ENCODE results near the gene NTNG1.
"Not testable (repeated sequence)": the region's sequence is repeated elsewhere in the genome, so short reads cannot be mapped to it uniquely, and the experiment has no call there.

The NTNG1 gene

DNA sequence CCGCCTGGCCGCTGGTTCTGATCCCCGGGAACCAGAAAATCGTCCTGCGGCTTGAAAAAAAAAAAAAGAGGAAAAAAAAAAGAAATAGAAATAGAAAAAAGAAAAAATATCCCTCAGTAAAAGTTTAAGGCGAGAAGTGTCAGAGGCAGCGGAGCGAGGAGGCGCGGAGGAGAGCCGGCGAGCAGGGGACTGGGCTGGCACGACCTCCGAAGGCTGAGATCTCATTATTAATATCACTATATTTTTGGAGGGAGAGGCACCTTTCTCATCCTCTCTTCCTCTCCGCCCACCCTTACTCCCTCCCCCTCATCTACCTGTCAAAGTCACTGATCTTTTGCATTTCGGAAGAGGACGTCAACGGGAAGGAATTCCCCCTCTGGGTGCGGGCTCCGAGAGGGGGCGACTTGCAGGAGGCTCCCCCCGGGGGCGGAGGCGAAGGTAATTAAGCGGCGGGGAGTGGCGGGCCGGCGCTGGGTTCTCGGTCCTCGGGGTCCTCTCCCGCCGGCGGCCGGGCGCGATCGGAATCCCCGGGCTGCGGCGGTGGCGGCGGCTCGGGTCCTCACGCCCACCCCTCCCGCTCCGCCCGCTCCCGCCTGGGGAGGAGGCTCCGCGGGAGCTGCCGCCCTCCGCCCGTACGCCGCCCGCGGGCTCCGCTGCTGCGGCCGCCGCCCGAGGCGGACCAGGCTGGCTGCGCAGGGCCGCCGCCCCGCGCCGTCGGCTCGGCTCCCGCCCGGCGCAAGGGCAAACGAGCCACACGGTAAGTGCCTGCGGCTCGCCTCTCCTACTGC is at the start of gene NTNG1:
NTNG1 (plus strand) TSS at position 337 of the 788 bp plus-strand sequence.
- peak; percentile 1 for DNase-seq (ENCODE audit: low read depth)

GRCh38 chr1:107091418-107091817 is 49.4 kb upstream of the NTNG1 start:
- DNase-seq (ENCODE audit: low read depth) = no peak

GRCh38 chr1:107093395-107093794 is 47.4 kb upstream of the NTNG1 start:
- not testable (repeated sequence) for DNase-seq (ENCODE audit: low read depth)

DNA sequence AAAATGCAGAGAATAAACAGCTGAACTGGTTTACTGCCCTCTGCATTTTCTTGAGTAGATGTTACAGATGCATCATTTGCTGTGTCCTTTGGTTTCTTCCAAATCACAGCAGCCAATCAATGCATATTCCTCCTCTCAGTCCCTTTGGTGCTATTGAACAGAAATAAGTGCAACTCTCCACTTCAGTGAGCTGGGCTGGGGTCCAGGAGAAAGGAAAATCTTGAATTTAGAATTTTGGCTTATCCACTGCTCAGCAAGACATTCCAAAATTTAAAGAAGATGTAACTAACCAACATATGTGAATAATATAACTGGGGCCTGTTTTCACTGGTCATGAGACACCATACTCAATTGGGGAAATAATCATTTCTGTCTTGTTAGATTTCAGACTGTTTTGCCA is 45.2 kb upstream of the NTNG1 start:
- DNase-seq (ENCODE audit: low read depth) = no peak

DNA sequence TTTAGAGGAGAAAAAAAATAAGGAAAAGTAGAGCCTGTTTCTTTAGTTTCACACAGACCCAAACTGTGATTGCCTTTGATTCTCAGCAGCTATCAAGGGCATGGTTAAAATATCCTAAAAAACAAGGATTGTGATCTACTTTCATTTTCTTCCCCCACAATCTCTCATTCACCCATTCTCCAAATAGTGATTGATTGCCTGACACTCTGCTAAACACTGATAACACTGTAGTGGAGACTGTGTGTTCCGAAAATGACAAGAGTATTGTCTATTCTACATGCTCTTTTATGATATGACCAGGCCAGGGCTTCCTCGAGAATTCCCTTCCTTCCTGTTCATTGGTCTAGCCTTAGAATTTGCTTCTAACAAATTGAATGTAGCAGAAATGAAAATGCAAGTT is 44.1 kb upstream of the NTNG1 start:
- DNase-seq (ENCODE audit: low read depth) = no peak

GRCh38 chr1:107098961-107099360 is 41.9 kb upstream of the NTNG1 start:
- DNase-seq (ENCODE audit: low read depth) = no peak

GRCh38 chr1:107100331-107100984 is 40.4 kb upstream of the NTNG1 start:
- peak; percentile 1 for DNase-seq (ENCODE audit: low read depth)

DNA sequence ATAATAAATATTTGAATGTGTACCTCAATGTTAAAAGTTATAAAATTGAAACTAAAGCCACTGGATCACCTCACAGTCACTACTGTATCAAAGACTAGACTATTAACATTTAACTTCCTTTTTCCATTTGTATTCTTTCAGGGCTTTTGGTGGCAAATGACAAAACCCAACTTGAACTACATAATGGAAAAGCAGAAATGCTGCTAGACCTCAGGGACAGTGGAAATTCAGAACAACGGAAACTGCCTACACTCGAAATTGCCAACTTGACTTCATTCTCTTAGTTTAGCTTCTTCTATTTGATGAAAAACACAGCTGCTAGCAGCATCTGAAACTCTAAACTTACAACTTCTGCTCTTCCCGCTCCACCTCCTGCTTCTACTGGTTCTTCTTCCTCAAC is 34.9 kb upstream of the NTNG1 start:
- DNase-seq (ENCODE audit: low read depth) = no peak

- no peak for DNase-seq (ENCODE audit: low read depth)
Observed at GRCh38 chr1:107110326-107110725, 30.5 kb upstream of the NTNG1 start.

DNA sequence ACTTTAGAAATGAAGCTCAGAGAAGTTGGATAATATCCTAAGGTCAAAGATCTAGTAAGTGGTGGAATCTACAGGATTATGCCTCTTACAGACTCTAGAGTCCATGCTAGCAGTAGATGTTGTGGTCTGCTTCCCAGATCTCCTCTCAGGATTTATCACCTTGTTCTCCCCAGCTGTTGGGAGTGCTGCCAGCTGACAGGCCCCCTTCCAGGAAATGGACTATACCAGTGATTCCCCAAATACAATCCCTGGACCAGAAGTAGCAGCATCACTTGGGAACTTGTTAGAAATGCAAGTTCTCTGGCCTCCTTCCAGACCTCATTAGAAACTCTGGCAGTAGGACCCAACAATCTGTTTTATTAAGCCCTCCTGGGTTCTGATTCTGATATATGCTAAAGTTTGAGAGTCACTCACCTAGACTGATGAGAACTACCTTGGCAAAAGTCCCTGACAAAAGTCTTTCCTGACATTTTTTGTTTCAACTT is 24.5 kb upstream of the NTNG1 start:
- DNase-seq (ENCODE audit: low read depth) = no peak

GRCh38 chr1:107122225-107122624 is 18.6 kb upstream of the NTNG1 start:
- DNase-seq (ENCODE audit: low read depth) = no peak

DNA sequence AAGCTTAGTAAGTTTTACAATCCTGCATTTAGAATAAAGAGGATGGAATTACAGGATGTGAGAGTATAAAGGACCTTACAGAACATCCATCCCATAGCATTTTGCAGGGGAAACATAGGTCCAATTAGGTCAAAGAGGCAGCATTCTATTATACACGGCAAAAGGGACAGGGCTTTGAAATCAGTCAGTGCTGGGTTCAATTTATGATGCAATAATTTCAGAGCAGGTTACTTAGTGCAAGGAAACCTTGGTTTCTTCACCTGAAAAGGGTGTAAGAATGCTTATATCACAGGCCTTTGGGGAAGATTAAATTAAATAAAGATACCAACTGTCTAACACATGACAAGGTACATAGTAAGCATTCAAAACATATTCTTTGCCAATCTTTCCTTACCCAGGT is 17.1 kb upstream of the NTNG1 start:
- DNase-seq (ENCODE audit: low read depth) = no peak

- no peak for DNase-seq (ENCODE audit: low read depth)
Observed at GRCh38 chr1:107124694-107125093, 16.1 kb upstream of the NTNG1 start.

GRCh38 chr1:107132195-107132594 is 8.6 kb upstream of the NTNG1 start:
- DNase-seq (ENCODE audit: low read depth) = no peak

DNA sequence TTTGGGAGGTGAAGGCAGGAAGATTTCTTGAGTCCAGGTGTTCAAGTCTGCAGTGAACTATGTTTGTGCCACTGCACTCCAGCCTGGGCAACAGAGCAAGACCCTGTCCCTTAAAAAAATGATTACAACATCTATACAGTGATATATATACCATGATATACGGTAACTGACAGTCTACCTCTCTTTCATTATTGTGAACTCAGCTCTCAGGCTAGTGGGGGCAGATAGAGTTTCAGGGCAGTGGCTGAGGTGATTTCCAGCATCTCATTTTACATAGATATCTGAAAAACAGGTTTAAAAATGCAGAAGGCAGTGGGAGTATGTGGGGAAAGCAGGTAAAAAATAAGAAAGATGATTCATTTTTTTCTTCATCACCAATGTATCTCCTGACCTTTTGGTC is 8.1 kb upstream of the NTNG1 start:
- DNase-seq (ENCODE audit: low read depth) = no peak

DNA sequence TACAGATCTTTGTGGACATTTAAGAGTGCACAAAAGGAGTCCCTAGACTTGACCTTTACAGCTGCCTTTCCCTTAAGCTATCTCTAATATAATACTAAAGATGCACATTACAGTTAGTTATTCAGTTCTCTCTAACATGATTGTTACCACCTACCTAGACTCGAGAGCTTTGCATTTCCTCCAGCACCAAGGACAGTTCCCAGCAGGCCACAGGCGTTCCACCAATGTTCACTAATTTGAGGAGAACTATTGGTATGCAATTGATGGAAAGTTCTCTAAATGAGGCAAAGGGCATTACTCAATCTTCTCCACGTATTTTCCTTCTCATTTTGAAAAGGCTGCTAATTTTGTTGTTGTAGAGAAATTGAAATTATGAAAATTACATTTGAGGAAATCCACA is 5.4 kb upstream of the NTNG1 start:
- DNase-seq (ENCODE audit: low read depth) = peak; percentile 21

DNA sequence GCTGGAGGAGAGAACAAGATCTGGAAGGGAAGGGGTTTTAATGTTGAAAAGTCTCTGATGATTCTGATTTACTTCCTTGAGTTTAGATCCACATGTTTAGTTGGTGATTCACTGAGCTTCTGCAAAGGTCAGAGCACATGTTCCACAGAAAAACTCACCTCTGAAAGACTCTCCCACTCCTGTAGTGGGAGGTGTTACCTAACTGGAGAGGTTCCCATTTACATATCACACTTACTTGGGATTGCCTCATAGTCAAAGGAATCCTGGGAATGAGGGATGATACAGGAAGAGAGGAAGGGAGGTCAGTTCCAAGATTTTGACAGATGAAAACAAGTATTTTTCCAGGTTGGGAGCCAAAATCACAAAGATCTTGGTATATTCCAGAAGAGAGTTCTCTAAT is 2.7 kb upstream of the NTNG1 start:
- DNase-seq (ENCODE audit: low read depth) = peak; percentile 3

DNA sequence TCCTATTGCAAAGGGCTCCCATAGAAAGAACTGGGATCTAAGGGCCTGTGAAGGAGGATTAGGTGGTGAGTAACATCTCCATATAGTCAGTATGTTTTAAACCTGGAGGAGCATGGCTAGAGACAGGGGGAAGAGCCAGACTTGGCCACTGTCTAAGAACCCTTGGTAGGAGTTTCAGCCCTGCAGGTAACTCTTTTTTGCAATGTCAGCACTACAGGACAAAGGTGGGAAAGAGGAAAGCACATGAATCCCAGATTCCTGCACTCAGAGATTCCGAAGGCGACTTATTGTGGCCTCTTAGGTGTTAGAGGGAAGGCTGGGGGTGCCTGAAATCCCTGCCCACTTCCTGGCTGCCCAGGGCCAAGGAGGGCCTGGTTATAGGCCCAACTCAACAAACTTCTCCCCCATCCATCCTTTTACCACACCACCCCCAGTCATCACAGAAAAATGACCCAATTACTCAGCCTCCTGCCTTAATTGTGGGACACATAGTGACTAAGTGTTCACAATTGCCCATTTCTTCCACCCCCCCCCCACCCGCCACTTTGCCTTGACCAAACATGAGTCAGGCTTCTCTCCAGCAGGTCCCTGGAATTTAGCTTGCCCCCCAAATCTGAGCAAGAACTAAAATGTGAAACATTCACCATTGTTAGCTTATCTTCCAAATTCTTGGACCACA is 1.9 kb upstream of the NTNG1 start:
- DNase-seq (ENCODE audit: low read depth) = peak; percentile 3

GRCh38 chr1:107139833-107140702 is 771 bp upstream of the NTNG1 start:
- DNase-seq (ENCODE audit: low read depth) = peak; percentile 41

DNA sequence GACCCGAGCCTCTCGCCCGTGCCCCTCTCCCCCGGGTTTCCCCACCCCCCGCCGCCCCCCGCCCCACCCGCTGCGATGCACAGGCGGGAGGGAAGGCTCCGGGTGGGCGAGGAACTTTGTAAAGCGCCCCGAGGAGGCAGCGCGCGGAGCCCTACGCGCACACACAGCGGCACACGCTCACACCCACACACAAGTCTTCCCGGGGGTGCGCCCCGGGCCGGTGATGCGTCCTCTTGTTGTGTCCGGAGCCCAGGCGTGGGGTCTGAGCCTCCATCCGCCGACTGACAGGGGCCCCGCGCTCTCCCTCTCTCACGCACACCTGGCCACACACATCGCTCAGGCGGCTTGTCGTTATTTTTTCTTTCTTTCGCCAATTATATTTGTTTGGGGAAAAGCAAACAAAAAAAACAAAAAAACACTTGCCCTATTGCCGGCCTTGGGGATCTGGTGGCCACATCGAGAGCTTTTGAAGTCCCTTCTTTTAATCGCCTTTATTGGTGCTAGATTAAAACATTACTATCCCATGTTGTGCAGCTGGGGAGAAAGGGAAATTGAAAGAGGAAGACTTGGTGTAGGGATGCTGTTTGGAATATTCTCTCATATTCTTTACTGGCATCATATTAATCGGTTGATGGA is 770 bp downstream of the NTNG1 start:
- peak; percentile 7 for DNase-seq (ENCODE audit: low read depth)

DNA sequence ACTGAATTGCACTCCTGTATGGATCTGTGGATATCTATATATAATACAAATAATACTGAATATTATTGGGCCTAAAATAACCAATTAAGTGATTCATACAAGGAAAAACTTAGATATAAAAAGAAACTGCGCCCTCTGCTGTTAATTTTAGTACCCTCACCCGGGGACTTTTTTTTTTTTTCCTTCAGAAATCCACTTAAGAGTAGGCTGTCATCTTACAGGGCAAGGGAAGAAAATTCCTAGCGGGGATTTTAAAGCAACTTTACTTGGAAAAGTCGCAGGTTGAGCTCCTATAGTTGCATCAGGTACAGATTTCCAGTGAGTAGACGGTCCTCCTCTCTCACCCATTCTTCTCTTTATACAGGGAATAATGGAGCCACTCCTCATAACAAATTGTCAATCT is 1.3 kb downstream of the NTNG1 start:
- DNase-seq (ENCODE audit: low read depth) = peak; percentile 48

DNA sequence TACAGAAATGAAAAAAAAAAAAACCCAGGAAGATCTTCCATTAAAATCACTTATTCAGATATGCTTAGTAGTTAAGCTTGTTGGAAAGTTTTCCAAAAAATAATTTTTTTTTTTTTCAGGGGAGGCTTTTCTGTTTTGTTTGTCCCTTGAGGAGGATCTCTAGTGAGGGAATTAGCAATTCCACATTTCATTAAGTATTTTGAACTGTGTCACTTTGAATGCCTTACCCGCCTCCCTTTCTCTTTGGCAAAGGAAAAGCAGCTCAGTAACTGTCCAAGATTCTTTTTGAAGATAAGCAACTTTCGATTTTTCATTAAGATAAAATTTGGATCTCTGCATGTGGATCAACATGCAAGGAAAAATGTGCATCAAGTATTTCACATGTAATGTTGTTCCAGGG is 1.8 kb downstream of the NTNG1 start:
- no peak for DNase-seq (ENCODE audit: low read depth)

Measured in iris pigment epithelial cell (primary cell).